Hepatocyte (in vitro differentiated cells): ENCODE measurements around the gene DIAPH2.

Experiments used
- EZH2 ChIP-seq: fragments of 200-600 bp; sonication (generic); IDR thresholded peaks from 2 replicates; pipeline ENCODE4 v1.6.1; 2016; ENCODE audit warnings: antibody characterized with exemption, mild to moderate bottlenecking, borderline replicate concordance
- TF ChIP-seq, protein P1 (sequence below): fragments of 200-600 bp; sonication (generic); IDR thresholded peaks from 2 replicates; pipeline ENCODE4 v1.5.1; 2016; ENCODE audit warnings: antibody characterized with exemption, mild to moderate bottlenecking; ENCODE audit not compliant: poor library complexity

DNA sequence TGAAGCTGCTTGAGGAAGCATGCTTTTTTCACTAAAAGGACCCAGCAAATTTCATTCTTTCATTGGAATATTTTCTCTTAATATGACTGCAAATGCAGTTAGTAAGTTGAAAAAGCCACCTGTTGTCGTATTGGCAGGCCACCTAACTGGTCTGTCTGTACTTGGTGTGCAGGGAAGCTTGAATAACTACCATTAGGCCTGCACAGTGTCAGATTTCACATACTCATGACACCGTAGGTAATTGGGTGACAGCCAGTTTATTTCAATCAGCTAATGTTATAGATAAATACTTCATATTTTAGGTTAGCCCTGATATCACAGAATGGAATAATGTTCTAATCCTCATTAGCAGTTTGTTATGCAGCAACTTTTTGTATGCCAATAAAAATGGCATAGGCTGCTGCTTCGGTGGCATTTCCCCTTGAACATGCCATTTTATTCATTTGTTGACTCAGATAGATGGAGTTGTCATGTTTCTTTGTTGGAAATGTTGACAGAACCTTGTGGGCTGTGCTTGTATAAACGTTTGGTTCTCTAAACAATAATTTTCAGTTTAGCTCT is 372.8 kb downstream of the DIAPH2 start:
- TF ChIP-seq, protein P1, sequence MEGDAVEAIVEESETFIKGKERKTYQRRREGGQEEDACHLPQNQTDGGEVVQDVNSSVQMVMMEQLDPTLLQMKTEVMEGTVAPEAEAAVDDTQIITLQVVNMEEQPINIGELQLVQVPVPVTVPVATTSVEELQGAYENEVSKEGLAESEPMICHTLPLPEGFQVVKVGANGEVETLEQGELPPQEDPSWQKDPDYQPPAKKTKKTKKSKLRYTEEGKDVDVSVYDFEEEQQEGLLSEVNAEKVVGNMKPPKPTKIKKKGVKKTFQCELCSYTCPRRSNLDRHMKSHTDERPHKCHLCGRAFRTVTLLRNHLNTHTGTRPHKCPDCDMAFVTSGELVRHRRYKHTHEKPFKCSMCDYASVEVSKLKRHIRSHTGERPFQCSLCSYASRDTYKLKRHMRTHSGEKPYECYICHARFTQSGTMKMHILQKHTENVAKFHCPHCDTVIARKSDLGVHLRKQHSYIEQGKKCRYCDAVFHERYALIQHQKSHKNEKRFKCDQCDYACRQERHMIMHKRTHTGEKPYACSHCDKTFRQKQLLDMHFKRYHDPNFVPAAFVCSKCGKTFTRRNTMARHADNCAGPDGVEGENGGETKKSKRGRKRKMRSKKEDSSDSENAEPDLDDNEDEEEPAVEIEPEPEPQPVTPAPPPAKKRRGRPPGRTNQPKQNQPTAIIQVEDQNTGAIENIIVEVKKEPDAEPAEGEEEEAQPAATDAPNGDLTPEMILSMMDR, result no peak
- no peak for TF ChIP-seq EZH2
